ENCODE results near the gene CNGB1. TPM values are rescaled to one million over a fixed set of nuclear protein-coding genes. Genes with fewer than 3 reads are reported as not detected.
A peak's percentile ranks its signal among the peaks of the same experiment; 100 is the strongest.

CNGB1 gene
- total and polyA plus RNA-seq, 2 of the 13 experiments (the other 11 are each of a cell fraction or from before 2014, with no cell fraction given): 0.02 to 0.15 TPM

- peak; percentile 90 for TF ChIP-seq ZNF770 (CRISPR knock-in tag; IDR thresholded peaks at IDR 0.05)
- no peak for TF ChIP-seq ZBTB44 (CRISPR knock-in tag; IDR thresholded peaks at IDR 0.05)
- TF ChIP-seq ZNF883 (CRISPR knock-in tag; IDR thresholded peaks at IDR 0.05; ENCODE audit: not compliant biosample characterization): no peak
- TF ChIP-seq MYNN (CRISPR knock-in tag; IDR thresholded peaks at IDR 0.05; ENCODE audit: low read depth): no peak
- TF ChIP-seq SP2 (CRISPR knock-in tag; IDR thresholded peaks at IDR 0.05): no peak
- TF ChIP-seq ZHX1 (CRISPR knock-in tag; IDR thresholded peaks at IDR 0.05; ENCODE audit: low read depth): no peak
- TF ChIP-seq CBX1 (IDR thresholded peaks at IDR 0.05; ENCODE audit: low read depth): no peak
- TF ChIP-seq ZXDC (CRISPR knock-in tag; IDR thresholded peaks at IDR 0.05): no peak
- TF ChIP-seq HCFC1 (IDR thresholded peaks at IDR 0.05; ENCODE audit: low read depth, low read length): no peak
- 0 out of 2 replicates have a peak, but pooled peaks have one; percentile 14 for TF ChIP-seq ARID2 (CRISPR knock-in tag; IDR thresholded peaks at IDR 0.05; ENCODE audit: borderline replicate concordance)
- 0 out of 2 replicates have a peak, but pooled peaks have one; percentile 42 for TF ChIP-seq ZNF333 (CRISPR knock-in tag; IDR thresholded peaks at IDR 0.05; ENCODE audit: borderline replicate concordance)
- peak; percentile 8 for TF ChIP-seq MED8 (CRISPR knock-in tag; IDR thresholded peaks at IDR 0.05; ENCODE audit: insufficient replicate concordance)
- TF ChIP-seq ZZZ3 (CRISPR knock-in tag; IDR thresholded peaks at IDR 0.05; ENCODE audit: borderline replicate concordance): no peak
- TF ChIP-seq SKIL (CRISPR knock-in tag; IDR thresholded peaks at IDR 0.05; ENCODE audit: borderline replicate concordance): 0 out of 2 replicates have a peak, but pooled peaks have one; percentile 29
- no peak for TF ChIP-seq NR2F6 (IDR thresholded peaks at IDR 0.05)
- TF ChIP-seq NR2F6 (CRISPR knock-in tag; IDR thresholded peaks at IDR 0.05): no peak
- no peak for TF ChIP-seq IRF9 (CRISPR knock-in tag; IDR thresholded peaks at IDR 0.05; ENCODE audit: borderline replicate concordance)
- no peak for TF ChIP-seq FOXC1 (CRISPR knock-in tag; IDR thresholded peaks at IDR 0.05; ENCODE audit: borderline replicate concordance)
Observed at GRCh38 chr16:57893217-57893558, 77.7 kb downstream of the CNGB1 start (continued).

Data from HepG2 (cell line).